DOHH2 (cell line): Measurements from ENCODE around the gene FADS3.

Source experiments
- CTCF ChIP-seq: fragments of 200-600 bp; sonication (generic); IDR thresholded peaks from one replicate; pipeline ENCODE4 v1.5.1; 2014; ENCODE audit warnings: antibody characterized with exemption, mild to moderate bottlenecking, low read depth, low read length; ENCODE audit not compliant: poor library complexity, severe bottlenecking
- EZH2phosphoT487 ChIP-seq: fragments of 200-600 bp; sonication (generic); IDR thresholded peaks from 2 replicates; pipeline ENCODE4 v1.6.1; 2017; ENCODE audit warnings: borderline replicate concordance, mild to moderate bottlenecking, antibody characterized with exemption, low read length, moderate library complexity, mixed read lengths

- TF ChIP-seq CTCF (no peak), EZH2phosphoT487 (no peak)
These were observed 30.1 kb upstream of the FADS3 start for GRCh38 chr11:61921446-61921845.
